ENCODE data around the gene RTL5.

- TF ChIP-seq POLR2A (IDR thresholded peaks at IDR 0.05) (no peak), EP300 (IDR thresholded peaks at IDR 0.05) (no peak)
Measured at GRCh38 chrX:72165551-72165950, 33.8 kb upstream of the RTL5 start.

Data from upper lobe of left lung (tissue), 4 donors.